ENCODE results near the gene EDDM13.
A peak's percentile ranks its signal among the peaks of the same experiment; 100 is the strongest.

EDDM13 gene

GRCh38 chr19:56347163-56347778 lies 74.7 kb downstream of the EDDM13 start:
- Mint-ChIP-seq H3K4me1 (no peaks in the 10 kb centered on the region), H3K9me3 (no peaks in the 10 kb centered on the region), H3K27me3 (peaks cover 11% of the 10 kb centered on the region), H3K36me3 (ENCODE audit: insufficient read depth) (no peaks in the 10 kb centered on the region), H3K27ac (ENCODE audit: low read depth) (no peak overlapping the region), H3K4me3 (no peak overlapping the region)
- DNase-seq (ENCODE audit: low spot score in 2 of 2), result no peak
- ATAC-seq (replicated peaks; ENCODE audit: extremely low read depth, poor library complexity, severe bottlenecking), result no peak

- Mint-ChIP-seq H3K9me3 (no peaks in the 10 kb centered on the region), H3K4me3 (no peak overlapping the region), H3K27me3 (no peaks in the 10 kb centered on the region), H3K36me3 (ENCODE audit: insufficient read depth) (no peaks in the 10 kb centered on the region), H3K4me1 (no peaks in the 10 kb centered on the region), H3K27ac (ENCODE audit: low read depth) (no peak overlapping the region)
- DNase-seq (ENCODE audit: low spot score in 2 of 2) (no peak), ATAC-seq (replicated peaks; ENCODE audit: extremely low read depth, poor library complexity, severe bottlenecking) (no peak)
Observed at GRCh38 chr19:56348289-56348877, 75.8 kb downstream of the EDDM13 start.

- Mint-ChIP-seq H3K4me1 (no peaks in the 10 kb centered on the region), H3K36me3 (ENCODE audit: insufficient read depth) (no peaks in the 10 kb centered on the region), H3K4me3 (no peak overlapping the region), H3K27ac (ENCODE audit: low read depth) (no peak overlapping the region), H3K27me3 (no peaks in the 10 kb centered on the region), H3K9me3 (no peaks in the 10 kb centered on the region)
- peak in 1 of 2 donors; percentile 19 for DNase-seq (ENCODE audit: low spot score in 2 of 2)
- peak; percentile 28 for ATAC-seq (replicated peaks; ENCODE audit: extremely low read depth, poor library complexity, severe bottlenecking)
Observed at GRCh38 chr19:56350416-56351045, 78.0 kb downstream of the EDDM13 start.

GRCh38 chr19:56351208-56351607 lies 78.7 kb downstream of the EDDM13 start:
- Mint-ChIP-seq H3K9me3 (no peaks in the 10 kb centered on the region), H3K27ac (ENCODE audit: low read depth) (no peak overlapping the region), H3K27me3 (no peaks in the 10 kb centered on the region), H3K4me1 (no peaks in the 10 kb centered on the region), H3K36me3 (ENCODE audit: insufficient read depth) (no peaks in the 10 kb centered on the region), H3K4me3 (no peak overlapping the region)
- ATAC-seq (replicated peaks; ENCODE audit: extremely low read depth, poor library complexity, severe bottlenecking) (no peak), DNase-seq (ENCODE audit: low spot score in 2 of 2) (no peak)

- Mint-ChIP-seq H3K27ac (ENCODE audit: low read depth) (no peak overlapping the region), H3K9me3 (peaks cover 15% of the 10 kb centered on the region), H3K27me3 (peaks cover 7% of the 10 kb centered on the region), H3K4me1 (no peaks in the 10 kb centered on the region), H3K4me3 (no peak overlapping the region), H3K36me3 (ENCODE audit: insufficient read depth) (peaks cover 1% of the 10 kb centered on the region)
- ATAC-seq (replicated peaks; ENCODE audit: extremely low read depth, poor library complexity, severe bottlenecking), result no peak
- no peak for DNase-seq (ENCODE audit: low spot score in 2 of 2)
Observed at GRCh38 chr19:56355517-56355916, 83.0 kb downstream of the EDDM13 start.

GRCh38 chr19:56356944-56357343 lies 84.4 kb downstream of the EDDM13 start:
- DNase-seq (ENCODE audit: low spot score in 2 of 2) (no peak), ATAC-seq (replicated peaks; ENCODE audit: extremely low read depth, poor library complexity, severe bottlenecking) (no peak)
- H3K36me3 Mint-ChIP-seq (ENCODE audit: insufficient read depth), result peaks cover 1% of the 10 kb centered on the region
- no peak overlapping the region for H3K27ac Mint-ChIP-seq (ENCODE audit: low read depth)
- no peaks in the 10 kb centered on the region for H3K4me1 Mint-ChIP-seq
- H3K9me3 Mint-ChIP-seq, result peaks cover 15% of the 10 kb centered on the region
- H3K4me3 Mint-ChIP-seq, result no peak overlapping the region
- H3K27me3 Mint-ChIP-seq, result peaks cover 7% of the 10 kb centered on the region
